GM12891 (cell line): ENCODE measurements around the gene TM9SF2.

Experiments
- PAX5 ChIP-seq: IDR thresholded peaks from 2 replicates; pipeline ENCODE4 v1.6.1; 2011; ENCODE audit warnings: low read length, moderate library complexity, mild to moderate bottlenecking; ENCODE audit not compliant: insufficient read depth, severe bottlenecking
- POLR2A ChIP-seq: IDR thresholded peaks from 2 replicates; pipeline ENCODE4 v1.6.1; 2011; ENCODE audit warnings: low read depth, low read length, control low read depth
- POLR2AphosphoS5 ChIP-seq: IDR thresholded peaks from 2 replicates; pipeline ENCODE4 v1.6.1; 2011; ENCODE audit warnings: low read depth, low read length, control low read depth
- POU2F2 ChIP-seq: IDR thresholded peaks from 2 replicates; pipeline ENCODE4 v1.6.1; 2011; ENCODE audit warnings: low read depth, mild to moderate bottlenecking, control low read depth, low read length, moderate library complexity
- SPI1 ChIP-seq: IDR thresholded peaks from 2 replicates; pipeline ENCODE4 v1.6.1; 2011; ENCODE audit warnings: low read depth, low read length, control low read depth

DNA sequence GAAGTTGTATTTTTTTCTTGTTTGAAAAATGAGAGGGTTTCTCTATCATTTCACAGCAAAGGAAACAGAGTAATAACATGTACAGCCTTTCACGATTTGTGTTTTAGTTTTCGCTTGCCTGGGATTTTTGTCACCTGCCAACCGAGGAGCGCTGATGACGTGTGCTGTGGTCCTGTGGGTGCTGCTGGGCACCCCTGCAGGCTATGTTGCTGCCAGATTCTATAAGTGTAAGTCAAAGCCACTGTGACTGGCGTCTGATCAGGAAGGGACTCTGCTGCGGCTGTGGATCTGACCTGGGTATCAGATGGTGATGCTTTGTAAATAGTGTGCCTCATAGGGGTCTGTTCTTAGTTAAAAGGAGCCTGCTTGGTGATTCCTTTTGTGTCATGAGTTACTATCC is 45.6 kb downstream of the TM9SF2 start:
- TF ChIP-seq POU2F2 (no peak), POLR2AphosphoS5 (no peak), POLR2A (no peak), PAX5 (no peak), SPI1 (no peak)
